DOHH2 (cell line): Measurements from ENCODE around the gene CASP12.

Experiments
- CTCF ChIP-seq: fragments of 200-600 bp; sonication (generic); IDR thresholded peaks from one replicate; pipeline ENCODE4 v1.5.1; 2014; ENCODE audit warnings: antibody characterized with exemption, mild to moderate bottlenecking, low read depth, low read length; ENCODE audit not compliant: poor library complexity, severe bottlenecking
- EZH2phosphoT487 ChIP-seq: fragments of 200-600 bp; sonication (generic); IDR thresholded peaks from 2 replicates; pipeline ENCODE4 v1.6.1; 2017; ENCODE audit warnings: borderline replicate concordance, mild to moderate bottlenecking, antibody characterized with exemption, low read length, moderate library complexity, mixed read lengths

DNA sequence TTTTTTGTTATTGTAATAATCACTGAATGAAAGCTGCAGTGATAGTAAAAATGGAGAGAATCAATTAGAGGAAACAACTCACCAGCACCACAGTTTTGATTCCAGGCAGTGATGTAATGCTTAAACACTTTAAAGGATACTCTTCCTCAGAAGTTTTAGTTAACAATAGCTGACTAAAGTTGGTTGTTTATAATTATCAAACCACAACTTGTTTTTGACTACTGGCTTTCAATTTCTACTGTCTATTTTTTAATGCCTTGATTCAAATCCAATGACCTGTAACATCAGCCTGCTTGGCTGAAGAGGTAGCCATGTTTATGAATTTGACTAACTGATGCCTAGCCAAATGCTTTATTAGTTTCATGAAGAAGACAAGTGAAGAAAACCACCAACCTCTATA, 18.2 kb upstream of the CASP12 start:
- no peak for TF ChIP-seq CTCF
- no peak for TF ChIP-seq EZH2phosphoT487
